Stimulated activated CD8-positive, alpha-beta memory T cell treated with anti-CD3 and anti-CD28 coated beads, Interleukin-7, amount 100 ng/mL, for 48 hours (primary cell): Measurements from ENCODE around the gene AK9.
A peak's percentile ranks its signal among the peaks of the same experiment; 100 is the strongest.

Experiments
- DNase-seq, 2 donors: peaks; one replicate each; pipeline ENCODE4 v3.0.0-alpha.2; 2020; ENCODE audit warnings: low read depth in 1 of 2; ENCODE audit errors: extremely low read depth in 1 of 2

The AK9 gene

DNA sequence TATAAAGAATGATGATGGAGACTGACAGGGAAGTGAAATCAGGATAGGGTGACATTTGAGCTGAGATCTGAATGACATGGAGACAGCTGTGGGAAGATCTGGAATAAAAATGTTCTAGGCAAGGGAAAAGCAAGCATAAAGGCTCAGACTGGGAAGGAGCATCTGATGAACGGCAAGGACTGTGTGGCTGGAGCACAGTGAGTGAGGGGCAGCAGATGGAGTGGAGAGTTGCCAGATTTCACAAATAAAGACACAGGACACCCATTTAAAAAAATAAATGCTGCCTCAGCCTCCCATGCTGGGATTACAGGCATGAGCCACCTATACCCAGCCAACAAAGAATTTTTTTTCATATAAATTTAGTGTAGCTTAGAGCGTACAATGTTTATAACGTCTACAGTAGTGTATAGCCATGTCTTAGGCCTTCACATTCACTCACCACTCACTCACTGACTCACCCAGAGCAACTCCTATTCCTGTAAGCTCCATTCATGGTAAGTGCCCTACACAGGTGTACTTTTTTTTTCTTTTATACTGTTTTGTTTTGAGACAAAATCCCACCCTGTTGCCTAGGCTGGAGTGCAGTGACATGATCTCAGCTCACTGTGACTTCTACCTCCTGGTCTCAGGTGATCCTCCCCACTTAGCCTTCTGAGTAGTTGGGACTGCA is 205.6 kb downstream of the AK9 start:
- DNase-seq, result no peak

GRCh38 chr6:109484122-109484521 is 206.9 kb downstream of the AK9 start:
- DNase-seq, result no peak

DNA sequence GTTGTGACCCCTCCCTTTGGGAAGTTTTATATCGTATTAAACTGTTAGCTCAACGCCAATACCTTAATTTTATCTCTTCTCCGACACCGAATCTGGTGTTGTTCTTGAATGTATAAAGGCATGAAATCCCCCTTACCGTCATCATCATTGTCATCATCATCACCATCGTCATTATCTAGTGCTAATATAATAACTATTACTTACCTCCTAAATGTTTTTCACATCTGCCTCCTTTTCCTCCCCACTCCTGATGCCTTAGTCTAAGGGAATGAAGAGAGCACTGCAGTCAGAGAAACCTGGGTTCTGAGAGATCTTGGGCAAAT is 207.3 kb downstream of the AK9 start:
- DNase-seq, result no peak

- DNase-seq, result peak; percentile 79 to 82
Measured at GRCh38 chr6:109482905-109483734, 207.9 kb downstream of the AK9 start, which contains the start of gene ZBTB24. ZBTB24 (minus strand) TSS chr6:109483219; CDS start chr6:109482026, 1,193 bp downstream.

GRCh38 chr6:109480993-109481480 is 210.0 kb downstream of the AK9 start:
- DNase-seq, result no peak

DNA sequence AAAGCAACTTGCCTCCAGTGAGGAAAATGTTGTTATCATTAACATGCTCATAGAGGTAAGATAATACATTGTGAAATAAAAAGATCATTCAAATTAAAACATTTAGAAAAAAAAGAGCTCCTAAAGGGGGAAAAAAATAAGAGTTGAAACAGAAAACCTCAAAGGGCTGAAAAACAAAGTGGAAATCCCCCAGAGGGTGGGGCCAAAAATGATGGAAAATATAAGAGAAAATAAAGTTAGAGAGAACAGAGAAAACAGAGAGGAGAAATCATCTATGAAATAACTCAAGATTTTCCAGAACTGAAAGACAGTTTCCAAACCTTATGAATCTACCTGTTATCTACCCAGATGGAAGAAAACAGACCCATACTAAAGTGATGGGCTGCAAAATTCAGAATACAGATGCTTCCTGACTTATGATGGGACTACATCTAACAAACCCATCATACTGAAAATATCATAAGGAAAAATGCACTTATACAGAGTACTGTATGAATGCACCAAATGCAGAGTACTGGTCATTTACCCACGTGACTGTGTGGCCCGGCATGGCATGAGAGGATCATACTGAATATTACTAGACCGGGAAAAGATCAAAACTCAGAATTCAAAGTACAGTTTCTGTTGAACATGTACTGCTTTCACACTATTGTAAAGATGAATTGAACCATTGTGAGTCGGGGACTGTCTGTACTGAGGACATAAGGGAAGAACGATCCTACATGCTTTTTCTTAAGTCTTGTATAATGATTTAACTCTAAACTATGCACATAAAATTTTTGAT is 212.0 kb downstream of the AK9 start:
- no peak for DNase-seq

DNA sequence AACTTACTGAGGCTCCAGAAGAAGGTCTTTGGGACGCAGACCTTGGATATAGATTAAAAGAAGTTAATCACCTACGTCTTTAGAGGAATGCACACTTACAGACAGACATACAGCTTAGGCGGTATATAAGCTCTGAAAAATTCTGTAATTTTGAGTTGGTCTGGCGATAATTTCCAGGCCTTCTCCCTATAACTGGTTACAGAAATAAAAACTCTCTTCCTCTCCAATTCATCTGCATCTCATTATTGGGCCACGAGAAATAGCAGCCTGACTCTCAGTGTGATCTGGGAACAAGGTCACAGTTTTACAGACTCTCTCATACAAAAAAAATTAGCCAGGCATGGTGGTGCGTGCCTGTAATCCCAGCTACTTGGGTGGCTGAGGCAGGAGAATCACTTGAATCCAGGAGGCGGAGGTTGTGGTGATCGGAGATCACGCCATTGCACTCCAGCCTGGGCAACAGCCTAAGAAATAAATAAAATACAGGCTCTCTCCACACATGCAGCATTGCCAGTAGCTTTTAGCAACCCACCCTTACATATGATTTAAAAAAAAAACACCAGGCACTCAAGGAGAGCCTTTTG is 212.7 kb downstream of the AK9 start:
- DNase-seq, result no peak

GRCh38 chr6:109477725-109478124 is 213.3 kb downstream of the AK9 start:
- no peak for DNase-seq

DNA sequence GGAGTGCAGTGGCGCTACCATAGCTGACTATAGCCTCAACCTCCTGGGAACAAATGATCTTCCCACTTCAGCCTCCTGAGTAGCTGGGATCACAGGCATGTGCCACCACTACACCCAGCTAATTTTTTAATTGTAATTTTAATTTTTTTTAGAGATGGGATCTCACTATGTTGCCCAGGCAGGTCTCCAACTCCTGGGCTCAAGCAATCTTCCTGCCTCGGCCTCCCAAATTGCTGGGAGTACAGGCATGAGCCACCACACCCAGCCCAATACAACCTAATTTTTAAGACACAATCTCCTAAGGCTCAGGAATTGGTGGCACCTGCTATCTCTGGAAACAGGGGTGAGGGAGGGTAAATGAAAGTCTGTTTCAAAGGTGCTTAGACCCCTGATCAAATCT is 213.8 kb downstream of the AK9 start:
- DNase-seq, result no peak

GRCh38 chr6:109475625-109476024 is 215.4 kb downstream of the AK9 start:
- no peak for DNase-seq

DNA sequence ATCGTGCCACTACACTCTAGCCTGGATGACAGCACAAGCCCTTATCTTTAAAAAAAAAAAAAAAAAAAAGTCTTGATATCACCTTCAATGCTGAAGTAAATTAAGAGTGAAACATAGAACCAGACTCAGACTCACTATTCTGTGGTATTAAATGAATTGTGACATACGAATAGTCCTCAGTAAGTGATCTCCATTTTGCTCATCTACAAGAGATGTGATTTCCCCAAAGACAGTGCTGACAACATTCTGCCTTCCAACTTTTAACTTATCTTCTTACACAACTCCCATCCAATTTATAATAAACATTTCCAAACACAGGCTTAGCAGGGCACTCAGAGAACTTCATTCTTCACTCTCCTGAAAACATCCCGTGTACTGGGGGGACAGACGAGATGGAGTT is 216.0 kb downstream of the AK9 start:
- no peak for DNase-seq

DNA sequence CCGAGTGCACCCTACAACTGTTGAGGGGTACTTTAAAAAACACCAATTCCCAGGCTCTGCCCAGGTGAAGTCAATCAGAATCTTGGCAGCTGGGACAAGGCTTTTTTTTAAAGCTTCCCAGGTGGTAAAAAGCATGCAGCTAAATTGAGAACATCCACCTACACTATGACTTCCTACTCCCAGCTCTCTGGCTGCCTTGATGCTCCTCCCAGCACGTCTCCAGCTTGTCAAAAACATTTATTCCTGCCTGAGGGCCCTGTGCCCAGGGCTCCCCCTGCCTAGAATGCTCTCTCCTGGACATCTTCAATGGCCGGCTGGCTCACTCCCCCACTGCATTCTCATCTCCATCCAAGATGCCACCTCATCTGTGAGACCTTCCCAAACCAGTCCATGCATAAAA is 217.9 kb downstream of the AK9 start:
- no peak for DNase-seq

DNA sequence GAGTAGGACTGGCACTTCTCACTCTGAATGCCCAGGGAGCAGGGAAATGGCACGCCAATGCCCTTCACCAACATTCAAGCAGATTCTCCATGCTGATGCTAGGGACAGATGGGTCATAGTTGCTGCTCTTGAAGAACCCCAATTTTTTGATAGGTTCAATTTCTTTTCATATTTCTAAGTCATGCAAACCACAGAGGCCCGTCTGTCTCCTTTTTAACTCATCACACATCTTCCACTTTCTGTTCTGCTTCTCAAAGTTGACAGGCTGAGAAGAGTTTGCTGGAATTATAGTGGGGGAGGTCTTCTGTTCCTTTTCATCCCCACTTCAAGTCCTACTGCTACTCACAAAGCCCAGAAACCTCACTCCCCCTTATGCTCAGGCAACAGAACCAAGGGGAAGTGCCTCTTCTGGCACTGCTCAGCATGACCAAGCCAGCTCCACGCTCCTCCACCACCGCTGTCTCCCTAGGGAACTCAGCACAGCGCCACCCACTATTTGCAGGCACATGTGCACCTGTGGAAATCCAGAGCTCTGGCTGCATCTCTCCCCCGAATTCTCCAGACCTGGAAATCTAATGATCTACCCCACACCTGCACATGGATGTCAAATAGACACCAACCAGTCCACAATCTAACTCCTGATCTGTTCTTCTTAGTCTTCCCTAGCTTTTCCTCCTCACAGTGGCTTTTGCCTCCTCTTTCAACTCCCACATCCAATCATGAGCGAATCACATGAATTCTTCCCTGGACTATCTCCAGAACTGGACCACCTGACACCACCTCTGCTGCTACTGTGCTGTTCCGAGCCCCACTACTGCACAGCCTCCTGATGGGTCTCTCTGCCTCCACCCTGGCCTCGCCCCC is 218.6 kb downstream of the AK9 start:
- DNase-seq, result no peak

DNA sequence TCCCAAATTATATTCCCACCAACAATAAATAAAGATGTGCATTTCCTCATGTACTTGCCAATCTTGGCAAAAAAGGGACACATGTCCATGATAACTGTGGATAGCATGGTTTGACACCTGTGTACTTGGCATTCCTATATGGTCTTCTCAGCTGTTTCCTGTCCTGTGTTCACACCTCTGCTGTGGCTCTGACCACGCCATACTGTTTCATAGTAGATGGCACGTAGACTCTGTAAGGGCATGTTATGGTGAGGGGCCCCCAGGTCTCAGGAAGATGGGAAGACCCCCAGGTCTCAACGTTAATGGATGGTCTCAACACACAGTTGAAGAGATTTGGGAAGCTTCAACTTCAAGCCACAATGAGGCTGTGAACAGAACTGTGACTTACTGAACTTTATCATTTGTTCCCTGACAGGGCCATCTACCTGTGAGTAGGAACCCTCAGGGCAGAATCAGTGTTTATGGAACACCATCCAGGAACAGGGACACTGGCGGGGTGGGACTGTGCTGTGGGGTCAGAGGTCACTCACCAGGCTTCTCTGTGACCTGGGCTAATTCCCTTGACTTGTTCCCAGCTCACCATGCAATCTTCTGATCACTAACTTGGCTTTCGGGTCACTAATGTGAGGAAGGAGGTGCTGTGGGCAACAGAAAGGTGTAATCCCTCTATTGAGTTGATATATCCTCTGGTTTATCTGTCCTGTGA is 219.7 kb downstream of the AK9 start:
- no peak for DNase-seq

GRCh38 chr6:109469591-109470189 is 221.3 kb downstream of the AK9 start:
- DNase-seq, result no peak

GRCh38 chr6:109467696-109468095 is 223.3 kb downstream of the AK9 start:
- no peak for DNase-seq

DNA sequence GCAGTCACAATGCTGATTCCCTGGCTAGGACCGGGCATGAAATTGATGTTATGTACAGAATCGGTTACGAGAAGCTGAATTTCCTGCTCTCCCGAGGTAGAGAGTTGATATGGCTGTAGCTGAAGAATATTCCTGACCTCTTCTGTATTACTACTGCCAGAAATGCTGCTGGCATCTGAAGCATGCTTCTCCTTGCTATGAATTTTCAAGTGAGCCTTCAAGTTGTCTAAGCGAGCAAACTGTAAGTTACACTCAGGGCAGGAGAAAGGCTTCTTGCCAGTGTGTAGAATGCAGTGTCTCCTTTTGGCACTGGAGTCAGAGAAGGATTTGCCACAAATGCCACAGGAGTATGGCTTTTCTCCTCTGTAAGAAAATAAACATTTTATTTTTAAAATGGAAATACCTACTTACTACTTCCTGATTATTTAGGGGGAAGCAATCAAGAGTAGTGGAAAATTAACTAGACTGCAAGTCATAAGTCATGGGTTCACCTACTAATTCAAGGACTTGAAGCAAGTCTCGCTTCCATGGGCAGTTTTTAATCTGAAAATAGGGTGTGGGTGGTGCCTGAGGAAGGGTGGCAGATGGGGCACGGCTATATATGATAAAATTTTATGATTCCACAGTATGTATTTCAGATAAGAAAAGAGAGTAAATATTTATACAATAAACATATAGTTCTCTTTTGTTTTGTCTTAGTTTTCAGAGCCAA is 224.6 kb downstream of the AK9 start:
- DNase-seq, result no peak

GRCh38 chr6:109465772-109466171 is 225.2 kb downstream of the AK9 start:
- DNase-seq, result no peak
